NCI-H460 (cell line): Measurements from ENCODE around the gene IL1RN. TPM values are rescaled to one million over a fixed set of nuclear protein-coding genes. Genes with fewer than 3 reads are reported as not detected.

Experiments used
- DNase-seq: peaks from one replicate; pipeline ENCODE4 v3.0.0-alpha.2; 2016; ENCODE audit warnings: low read depth; ENCODE audit errors: extremely low read depth
- total RNA-seq: library from RNA; depleted of rRNA; stranded (reverse); fragments of >200 nt; shearing (Covaris generic); gene quantifications from 2 replicates; pipeline ENCODE4 v1.2.3, GENCODE V29; 2014

Gene IL1RN
- total RNA-seq, 1 experiment from 2014 or later: not detected

DNA sequence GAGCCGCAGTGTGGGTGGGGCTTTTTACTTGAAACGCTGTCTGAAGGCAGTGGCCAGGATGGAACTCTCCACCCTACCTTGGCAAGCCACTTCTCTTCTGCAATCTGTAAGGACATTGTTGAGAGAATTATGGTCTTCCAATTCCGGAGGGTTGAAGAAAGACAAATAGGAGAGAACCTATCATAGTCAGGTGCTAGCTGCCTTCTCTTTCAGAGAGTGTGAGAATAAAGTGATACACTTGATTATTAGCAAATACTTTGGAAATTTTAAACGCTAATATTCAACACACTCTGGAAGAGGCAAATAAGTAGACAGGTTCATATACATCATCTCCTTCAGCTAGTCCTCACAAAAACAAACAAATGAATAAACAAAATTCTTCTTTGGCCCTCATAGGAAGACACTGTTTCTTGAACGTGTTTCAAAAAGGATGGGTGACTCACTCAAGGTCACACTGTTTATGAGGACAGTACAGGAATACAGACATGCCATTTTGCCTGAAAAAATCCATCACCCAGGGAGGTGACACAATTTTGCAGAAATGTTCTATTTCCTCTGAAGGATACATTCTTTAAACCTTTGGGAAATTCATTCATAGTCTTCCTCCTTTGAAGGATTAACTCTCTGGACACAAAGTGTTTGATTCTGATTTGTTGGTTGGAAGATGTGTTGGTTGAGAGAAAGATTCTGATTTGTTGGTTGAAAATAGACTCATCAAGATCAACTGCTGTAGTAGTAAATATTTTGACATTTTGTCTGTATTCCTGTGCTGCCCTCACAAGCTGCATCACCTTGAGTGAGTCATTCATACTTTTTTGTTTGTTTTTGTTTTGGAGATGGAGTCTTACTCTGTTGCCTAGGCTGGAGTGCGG lies 2.2 kb upstream of the IL1RN start:
- no peak for DNase-seq

DNA sequence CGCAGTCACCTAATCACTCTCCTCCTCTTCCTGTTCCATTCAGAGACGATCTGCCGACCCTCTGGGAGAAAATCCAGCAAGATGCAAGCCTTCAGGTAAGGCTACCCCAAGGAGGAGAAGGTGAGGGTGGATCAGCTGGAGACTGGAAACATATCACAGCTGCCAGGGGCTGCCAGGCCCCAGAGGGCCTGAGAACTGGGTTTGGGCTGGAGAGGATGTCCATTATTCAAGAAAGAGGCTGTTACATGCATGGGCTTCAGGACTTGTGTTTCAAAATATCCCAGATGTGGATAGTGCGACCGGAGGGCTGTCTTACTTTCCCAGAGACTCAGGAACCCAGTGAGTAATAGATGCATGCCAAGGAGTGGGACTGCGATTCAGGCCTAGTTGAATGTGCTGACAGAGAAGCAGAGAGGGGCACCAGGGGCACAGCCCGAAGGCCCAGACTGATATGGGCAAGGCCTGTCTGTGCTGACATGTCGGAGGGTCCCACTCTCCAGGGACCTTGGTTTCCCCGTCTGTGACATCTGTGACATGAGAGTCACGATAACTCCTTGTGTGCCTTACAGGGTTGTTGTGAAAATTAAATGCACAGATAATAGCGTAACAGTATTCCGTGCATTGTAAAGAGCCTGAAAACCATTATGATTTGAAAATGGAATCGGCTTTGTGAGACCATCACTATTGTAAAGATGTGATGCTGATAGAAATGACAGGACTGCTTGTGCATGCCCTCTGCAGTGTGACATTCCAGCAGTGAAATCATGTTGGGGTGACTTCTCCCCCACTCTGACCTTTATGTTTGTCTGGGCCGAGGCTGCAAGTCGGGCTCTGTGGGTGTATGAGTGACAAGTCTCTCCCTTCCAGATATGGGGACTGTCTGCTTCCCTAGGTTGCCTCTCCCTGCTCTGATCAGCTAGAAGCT lies 510 bp downstream of the IL1RN start:
- no peak for DNase-seq

DNA sequence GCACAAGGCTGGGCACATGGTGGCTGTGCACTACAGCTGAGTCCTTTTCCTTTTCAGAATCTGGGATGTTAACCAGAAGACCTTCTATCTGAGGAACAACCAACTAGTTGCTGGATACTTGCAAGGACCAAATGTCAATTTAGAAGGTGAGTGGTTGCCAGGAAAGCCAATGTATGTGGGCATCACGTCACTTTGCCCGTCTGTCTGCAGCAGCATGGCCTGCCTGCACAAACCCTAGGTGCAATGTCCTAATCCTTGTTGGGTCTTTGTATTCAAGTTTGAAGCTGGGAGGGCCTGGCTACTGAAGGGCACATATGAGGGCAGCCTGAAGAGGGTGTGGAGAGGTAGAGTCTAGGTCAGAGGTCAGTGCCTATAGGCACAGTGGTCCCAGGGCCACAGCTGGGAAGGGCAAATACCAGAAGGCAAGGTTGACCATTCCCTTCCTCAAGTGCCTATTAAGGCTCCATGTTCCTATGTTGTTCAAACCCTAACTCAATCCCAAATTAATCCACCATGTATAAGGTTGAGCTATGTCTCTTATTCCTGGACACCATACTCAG lies 2.2 kb downstream of the IL1RN start:
- DNase-seq: no peak

DNA sequence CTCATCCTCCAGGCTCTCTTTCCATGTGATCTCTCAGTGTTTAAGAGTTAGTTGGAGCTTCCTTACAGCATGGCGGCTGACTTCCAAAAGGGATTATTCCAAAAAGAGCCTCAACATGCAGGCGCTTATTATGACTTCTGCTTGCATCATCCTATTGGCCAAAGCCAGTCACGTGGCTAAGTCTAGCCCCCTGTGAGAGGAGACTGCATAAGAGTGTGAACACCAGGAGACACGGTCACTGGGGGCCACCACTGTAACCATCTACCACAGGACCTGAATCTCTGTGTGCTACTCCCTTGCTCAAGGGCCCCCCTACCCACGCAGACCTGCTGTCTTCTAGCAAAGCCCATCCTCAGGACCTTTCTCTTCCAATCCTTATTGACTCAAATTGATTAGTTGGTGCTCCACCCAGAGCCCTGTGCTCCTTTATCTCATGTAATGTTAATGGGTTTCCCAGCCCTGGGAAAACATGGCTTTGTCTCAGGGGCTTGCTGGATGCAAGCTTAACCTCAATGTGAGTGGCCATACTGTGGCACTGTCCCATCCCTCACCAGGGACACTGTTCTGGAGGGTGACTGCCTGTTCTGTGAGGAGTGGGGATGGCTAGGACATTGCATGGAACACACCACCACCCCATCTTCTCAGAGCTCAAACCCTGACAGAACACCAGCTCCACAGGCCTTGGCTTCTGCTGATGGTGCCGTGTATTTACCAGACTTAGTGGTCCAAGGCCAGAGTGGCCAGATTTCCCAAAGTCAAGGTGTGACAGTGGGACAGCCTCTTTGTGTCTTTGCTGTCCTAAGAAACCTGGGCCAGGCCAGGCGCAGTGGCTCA lies 4.2 kb downstream of the IL1RN start:
- DNase-seq: no peak

DNA sequence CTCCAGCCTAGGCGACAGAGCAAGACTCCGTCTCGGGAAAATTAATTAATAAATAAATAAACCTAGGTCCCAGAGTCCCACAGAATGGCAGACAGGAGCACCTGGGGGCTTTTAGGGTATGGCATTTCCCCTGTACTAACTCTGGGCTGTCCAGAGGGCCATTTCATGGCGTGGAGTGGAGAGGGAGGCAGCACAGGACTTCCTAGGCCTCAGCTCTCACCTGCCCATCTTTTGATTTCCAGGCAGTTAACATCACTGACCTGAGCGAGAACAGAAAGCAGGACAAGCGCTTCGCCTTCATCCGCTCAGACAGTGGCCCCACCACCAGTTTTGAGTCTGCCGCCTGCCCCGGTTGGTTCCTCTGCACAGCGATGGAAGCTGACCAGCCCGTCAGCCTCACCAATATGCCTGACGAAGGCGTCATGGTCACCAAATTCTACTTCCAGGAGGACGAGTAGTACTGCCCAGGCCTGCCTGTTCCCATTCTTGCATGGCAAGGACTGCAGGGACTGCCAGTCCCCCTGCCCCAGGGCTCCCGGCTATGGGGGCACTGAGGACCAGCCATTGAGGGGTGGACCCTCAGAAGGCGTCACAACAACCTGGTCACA lies 5.1 kb downstream of the IL1RN start:
- DNase-seq: no peak

DNA sequence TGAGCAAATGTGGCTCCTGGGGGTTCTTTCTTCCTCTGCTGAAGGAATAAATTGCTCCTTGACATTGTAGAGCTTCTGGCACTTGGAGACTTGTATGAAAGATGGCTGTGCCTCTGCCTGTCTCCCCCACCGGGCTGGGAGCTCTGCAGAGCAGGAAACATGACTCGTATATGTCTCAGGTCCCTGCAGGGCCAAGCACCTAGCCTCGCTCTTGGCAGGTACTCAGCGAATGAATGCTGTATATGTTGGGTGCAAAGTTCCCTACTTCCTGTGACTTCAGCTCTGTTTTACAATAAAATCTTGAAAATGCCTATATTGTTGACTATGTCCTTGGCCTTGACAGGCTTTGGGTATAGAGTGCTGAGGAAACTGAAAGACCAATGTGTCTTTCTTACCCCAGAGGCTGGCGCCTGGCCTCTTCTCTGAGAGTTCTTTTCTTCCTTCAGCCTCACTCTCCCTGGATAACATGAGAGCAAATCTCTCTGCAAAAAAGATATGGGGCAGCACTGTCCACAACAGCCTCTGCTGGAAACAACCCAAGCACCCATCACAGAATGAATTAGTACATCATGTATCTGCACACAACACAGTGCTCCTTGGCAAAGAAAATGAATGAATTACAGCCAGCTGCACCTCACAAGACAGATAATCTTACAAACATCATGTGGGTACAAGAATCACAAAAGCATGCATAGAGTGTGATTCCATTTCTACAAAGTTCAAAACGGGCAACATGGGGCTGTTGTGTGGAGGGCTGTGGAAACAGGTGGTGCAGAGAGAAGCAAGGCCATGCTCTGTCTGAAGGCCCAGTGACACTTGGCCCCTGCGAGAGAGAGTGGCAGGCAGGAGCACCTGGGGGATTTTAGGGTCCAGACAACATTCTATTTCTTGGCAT lies 6.6 kb downstream of the IL1RN start:
- no peak for DNase-seq

DNA sequence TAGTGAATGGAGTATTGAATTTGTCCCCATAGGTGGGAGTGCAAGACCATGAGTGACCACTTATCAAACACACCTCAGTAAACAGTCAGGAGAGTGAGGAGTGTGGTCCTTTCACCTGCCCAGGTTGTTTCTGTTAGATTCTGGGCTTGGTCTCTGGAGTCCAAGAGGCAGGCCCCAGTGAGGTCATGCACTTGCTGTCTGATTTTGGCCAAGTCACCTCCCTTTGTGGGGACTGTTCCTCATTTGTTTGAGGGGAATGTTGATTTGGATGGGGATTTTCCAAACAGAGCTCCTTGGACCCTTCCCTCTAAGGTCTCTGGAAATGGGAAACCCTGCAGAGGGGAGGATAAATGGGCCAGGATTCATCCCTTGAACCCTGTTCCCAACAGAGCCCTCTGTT lies 7.3 kb downstream of the IL1RN start:
- DNase-seq: no peak

DNA sequence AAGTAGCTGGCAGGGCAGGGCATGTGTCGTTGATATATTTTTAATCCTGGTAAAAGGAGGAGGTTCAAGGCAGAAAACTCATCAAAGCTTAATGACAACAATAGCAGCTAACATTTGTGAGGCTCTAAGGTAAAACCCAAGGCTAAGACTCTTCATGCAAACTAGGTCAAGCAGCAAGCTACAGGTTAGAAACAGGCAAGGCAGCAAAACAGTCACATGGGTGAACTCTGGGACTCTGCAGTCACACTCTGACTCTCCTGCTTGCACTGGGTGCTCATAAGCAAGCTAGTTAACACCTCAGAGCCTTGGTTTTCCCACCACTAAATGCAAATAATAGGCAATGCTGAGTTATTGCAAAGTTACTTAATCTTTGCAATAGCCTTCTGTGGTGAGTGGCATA lies 7.9 kb downstream of the IL1RN start:
- no peak for DNase-seq

DNA sequence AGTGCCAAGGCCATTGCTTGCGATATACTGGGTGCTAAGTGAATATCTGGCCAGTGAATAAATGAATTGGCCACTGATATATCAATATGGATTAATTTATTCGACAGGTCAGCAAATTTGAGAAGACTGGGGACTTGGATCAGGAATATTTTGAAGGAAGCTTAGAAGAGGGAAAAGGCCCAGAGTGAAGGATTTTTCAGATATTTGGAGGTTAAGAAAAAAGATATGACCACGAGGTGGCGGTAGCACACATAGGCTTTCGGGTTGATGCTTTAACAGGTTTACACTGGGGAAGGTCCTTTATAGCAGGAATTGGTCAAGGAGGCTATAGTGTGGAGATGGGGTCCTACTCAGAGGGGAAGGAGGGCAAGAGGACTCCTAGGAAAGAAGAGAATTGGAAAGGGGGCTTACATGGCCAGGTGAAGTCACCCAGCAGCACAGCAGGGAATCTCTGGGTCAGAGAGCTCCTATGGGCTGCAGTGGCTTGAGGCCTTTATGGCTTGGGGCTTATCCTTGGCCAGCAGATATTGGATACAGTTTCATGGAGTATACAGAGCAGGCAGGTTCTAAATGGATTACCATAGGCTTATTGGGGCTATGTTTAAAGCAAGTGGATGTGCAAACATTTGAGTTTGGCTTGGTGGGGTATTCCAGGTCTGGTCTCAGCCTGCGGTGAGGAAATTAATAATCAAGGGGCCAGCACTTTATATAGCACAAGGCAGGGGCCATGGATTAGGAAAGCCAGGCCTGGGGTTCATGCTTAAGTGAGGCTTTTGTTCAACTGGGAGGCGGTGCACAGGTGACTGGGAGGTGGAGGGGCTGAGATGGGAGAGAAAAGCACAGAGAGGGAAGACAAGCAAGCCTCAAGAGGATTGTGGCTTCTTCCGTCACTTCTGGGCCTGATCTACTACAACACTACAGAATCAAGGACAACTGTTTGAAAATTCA lies 9.7 kb downstream of the IL1RN start:
- peak; percentile 36 for DNase-seq

DNA sequence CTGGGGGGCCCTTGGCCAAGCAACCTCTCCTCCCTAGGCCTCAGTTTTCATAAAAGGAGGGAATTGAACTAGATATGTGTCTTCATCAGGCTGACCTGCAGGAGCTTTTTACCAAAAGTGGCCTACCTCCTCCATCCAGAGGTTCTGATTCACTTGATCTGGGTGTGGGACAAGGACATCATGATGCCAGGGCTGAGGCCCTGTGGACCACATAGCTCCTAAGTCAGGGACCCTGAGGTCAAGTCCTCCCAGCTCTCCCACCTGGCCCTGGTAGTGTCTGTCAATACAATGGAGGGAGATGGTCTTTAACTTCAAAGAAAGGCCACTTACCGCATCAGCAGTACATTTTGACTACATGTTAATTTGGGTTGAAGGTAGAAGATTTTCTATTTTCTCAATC lies 10.4 kb downstream of the IL1RN start:
- no peak for DNase-seq

DNA sequence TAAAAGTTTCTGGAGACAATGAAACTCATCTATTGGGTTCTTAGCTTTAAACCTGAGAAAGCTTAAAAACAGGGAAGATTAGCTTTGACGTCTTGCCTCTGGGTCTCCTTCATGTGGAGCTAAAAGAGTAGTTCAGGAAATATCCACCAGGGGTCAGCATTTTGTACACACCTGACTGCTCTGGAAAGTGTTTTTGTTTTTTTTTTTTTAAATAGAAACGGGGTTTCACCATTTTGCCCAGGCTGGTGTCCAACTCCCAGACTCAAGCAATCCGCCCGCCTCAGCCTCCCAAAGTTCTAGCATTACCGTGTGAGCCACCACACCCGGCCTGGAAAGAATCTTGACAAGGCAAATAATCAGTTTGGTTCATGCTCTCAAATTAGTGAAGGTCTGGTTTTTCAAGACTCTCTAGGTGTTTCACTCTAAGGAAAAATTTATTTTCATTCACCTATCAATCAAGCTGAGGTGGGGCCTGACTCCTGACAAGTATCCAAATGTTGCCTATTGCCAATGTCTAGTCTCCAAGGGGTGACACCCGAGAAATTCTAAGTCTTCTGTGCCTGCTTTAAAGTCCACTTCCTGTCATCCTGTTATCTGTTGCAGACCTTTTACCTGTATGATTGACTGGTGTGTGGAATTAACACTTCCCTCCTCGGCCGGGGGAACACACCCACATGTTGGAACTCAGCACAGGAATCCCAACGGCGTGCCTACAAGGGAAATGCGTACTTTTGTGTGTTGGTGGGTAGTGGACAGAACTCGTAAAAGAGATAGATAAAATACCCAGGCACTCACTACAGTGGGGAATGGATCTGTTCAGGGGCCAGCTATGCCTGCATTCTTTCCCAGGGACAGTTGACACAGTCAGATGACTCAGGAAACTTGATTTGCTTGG lies 11.3 kb downstream of the IL1RN start:
- DNase-seq: peak; percentile 70

DNA sequence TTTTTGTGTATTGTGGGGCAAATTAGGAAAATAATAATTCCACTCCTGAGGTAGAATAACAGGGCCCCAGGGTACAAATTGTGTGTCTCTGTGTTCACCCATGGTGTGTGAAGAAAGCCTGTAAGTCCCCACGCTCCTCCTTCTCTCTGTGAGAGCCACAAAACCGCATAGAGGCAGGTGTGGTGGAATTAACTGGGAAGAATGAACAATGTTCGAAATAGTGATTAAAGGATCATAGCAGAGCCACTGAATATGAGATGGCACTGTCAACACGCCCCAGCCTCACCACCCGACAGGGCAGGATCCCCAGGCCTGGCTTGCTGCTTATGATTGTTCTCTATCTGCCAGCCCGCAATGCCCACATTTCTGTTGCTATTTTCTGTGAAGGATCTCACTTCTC lies 14.1 kb downstream of the IL1RN start:
- no peak for DNase-seq

DNA sequence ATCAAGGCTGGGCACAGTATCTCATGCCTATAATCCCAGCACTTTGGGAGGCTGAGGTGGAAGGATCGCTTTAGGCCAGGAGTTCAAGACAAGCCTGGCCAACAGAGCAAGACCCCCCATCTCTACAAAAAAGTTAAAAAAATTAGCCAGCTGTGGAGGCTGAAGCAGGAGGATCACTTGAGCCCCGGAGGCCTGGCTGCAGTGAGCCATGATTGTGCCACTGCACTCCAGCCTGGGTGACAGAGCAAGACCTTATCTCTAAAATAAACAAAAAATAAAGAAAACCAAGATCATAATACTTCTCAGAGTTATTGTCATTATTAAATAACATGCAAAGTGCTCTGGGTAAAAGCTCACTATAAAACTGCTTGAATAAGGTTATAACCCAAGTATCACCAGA lies 14.9 kb downstream of the IL1RN start:
- no peak for DNase-seq

DNA sequence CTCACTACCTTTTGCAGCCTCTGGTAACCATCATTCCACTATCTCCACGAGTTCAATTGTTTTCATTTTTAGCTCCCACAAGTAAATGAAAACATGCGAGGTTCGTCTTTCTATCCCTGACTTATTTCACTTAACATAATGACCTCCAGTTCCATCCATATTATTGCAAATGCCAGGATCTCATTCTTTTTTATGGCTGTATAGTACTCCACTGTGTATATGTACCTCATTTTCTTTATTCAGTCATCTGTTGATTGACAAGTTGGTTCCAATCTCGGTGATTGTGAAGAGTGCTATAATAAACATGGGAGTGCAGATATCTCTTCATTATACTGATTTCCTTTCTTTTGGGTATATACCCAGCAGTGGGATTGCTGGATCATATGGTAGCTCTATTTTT lies 16.9 kb downstream of the IL1RN start:
- no peak for DNase-seq

DNA sequence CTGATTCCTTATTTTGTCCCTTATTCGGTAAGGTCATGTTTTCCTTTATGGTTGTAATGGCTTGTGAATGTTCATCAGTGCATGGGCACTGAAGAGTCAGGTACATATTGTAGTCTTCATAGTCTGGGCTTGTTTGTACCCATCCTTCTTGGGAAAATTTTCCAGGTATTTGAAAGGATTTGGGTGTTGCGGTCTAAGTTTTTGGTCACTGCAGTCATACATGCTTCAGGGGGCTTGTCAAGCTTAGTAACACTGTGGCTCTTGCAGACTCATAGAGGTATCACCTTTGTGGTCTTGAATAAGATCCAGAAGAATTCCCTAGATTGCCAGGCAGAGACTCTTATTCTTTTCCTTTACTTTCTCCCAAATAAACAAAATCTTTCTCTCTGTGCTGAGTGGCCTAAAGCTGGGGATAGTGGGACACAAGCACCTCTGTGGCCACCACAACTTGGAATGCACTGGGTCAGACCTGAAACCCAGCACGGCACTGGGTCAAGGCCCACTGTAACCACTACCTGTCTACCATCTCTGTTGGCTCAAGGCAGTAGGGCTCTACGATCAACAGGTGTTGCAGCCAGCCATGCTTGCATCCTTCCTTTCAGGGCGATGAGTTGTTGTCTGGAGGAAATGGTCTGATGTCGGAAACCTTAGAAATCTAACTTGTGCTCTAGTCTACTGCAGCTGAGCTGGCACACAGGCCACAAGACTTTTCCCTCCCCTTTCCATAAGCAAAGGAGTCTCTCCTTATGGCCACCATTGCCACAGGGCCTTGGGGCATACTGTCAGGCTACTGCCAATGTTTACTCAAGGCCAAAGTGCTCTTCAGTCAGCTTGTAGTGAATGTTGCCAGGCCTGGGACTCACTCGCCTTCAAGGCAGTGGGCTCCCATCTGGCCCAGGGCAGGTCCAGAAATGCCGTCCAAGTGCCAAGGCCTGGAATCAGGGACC lies 21.5 kb downstream of the IL1RN start:
- no peak for DNase-seq
